ENCODE data around the gene SLC25A10. TPM values are rescaled to one million over a fixed set of nuclear protein-coding genes. Genes with fewer than 3 reads are reported as not detected.

SLC25A10 gene
- total RNA-seq, 1 donor from 2014 or later, result 6.8 TPM

- Histone ChIP-seq H3K9ac (ENCODE audit: low read depth in 1 of 3, low read length in 3 of 3) (peak overlapping the region; percentile 88 to 92 (median 89)), H3K4me1 (ENCODE audit: control insufficient read depth in 3 of 3, insufficient read depth in 3 of 3, low read length in 3 of 3) (peaks cover 26 to 35% (median 27%) of the 10 kb centered on the region in 3 donors), H3K36me3 (ENCODE audit: control insufficient read depth in 3 of 3, insufficient read depth in 3 of 3, low read length in 3 of 3) (peaks cover 43 to 44% (median 43%) of the 10 kb centered on the region in 3 donors), H3K27ac (ENCODE audit: low read depth, low read length) (no peak overlapping the region), H3K27me3 (ENCODE audit: control insufficient read depth in 3 of 3, insufficient read depth in 3 of 3, low read length in 3 of 3) (no peaks in the 10 kb centered on the region), H3K4me3 (ENCODE audit: low read length in 3 of 3) (peak overlapping the region; percentile 89 to 91 (median 89)), H3K9me3 (ENCODE audit: control insufficient read depth in 3 of 3, low read length in 3 of 3) (no peaks in the 10 kb centered on the region)
Measured at GRCh38 chr17:81685108-81685507, 27.0 kb upstream of the SLC25A10 start.

DNA sequence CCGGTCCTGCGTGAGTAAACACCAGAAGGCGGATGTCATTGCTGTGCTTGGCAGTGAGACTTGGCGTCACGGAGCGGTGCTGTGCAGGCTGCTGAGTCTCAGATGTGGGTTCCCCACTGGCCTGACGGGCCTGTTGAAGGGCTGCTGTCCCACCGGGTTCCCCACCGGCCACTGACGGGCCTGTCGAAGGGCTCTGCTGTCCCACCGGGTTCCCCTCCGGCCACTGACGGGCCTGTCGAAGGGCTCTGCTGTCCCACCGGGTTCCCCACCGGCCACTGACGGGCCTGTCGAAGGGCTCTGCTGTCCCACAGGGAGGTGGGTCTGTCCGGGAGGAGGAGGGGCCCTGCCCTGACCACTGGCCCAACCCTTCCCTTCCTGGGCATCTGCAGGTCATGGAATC is 25.5 kb upstream of the SLC25A10 start:
- H3K4me1 ChIP-seq (ENCODE audit: control insufficient read depth in 3 of 3, insufficient read depth in 3 of 3, low read length in 3 of 3), result peaks cover 25 to 33% (median 26%) of the 10 kb centered on the region in 3 donors
- peaks cover 52 to 54% (median 52%) of the 10 kb centered on the region in 3 donors for H3K36me3 ChIP-seq (ENCODE audit: control insufficient read depth in 3 of 3, insufficient read depth in 3 of 3, low read length in 3 of 3)
- no peak overlapping the region for H3K27ac ChIP-seq (ENCODE audit: low read depth, low read length)

GRCh38 chr17:81687770-81688541 is 24.1 kb upstream of the SLC25A10 start:
- H3K9ac ChIP-seq (ENCODE audit: low read depth in 1 of 3, low read length in 3 of 3), result no peak overlapping the region
- H3K36me3 ChIP-seq (ENCODE audit: control insufficient read depth in 3 of 3, insufficient read depth in 3 of 3, low read length in 3 of 3), result peaks cover 61 to 62% (median 62%) of the 10 kb centered on the region in 3 donors
- no peaks in the 10 kb centered on the region for H3K9me3 ChIP-seq (ENCODE audit: control insufficient read depth in 3 of 3, low read length in 3 of 3)
- H3K27ac ChIP-seq (ENCODE audit: low read depth, low read length), result no peak overlapping the region
- H3K4me3 ChIP-seq (ENCODE audit: low read length in 3 of 3), result no peak overlapping the region
- H3K4me1 ChIP-seq (ENCODE audit: control insufficient read depth in 3 of 3, insufficient read depth in 3 of 3, low read length in 3 of 3), result peaks cover 16 to 22% (median 19%) of the 10 kb centered on the region in 3 donors
- no peaks in the 10 kb centered on the region for H3K27me3 ChIP-seq (ENCODE audit: control insufficient read depth in 3 of 3, insufficient read depth in 3 of 3, low read length in 3 of 3)

More for the DNA sequence above, 25.5 kb upstream of the SLC25A10 start:
- H3K4me3 ChIP-seq (ENCODE audit: low read length in 3 of 3), result no peak overlapping the region
- no peaks in the 10 kb centered on the region for H3K9me3 ChIP-seq (ENCODE audit: control insufficient read depth in 3 of 3, low read length in 3 of 3)
- H3K27me3 ChIP-seq (ENCODE audit: control insufficient read depth in 3 of 3, insufficient read depth in 3 of 3, low read length in 3 of 3), result no peaks in the 10 kb centered on the region
- no peak overlapping the region for H3K9ac ChIP-seq (ENCODE audit: low read depth in 1 of 3, low read length in 3 of 3)

DNA sequence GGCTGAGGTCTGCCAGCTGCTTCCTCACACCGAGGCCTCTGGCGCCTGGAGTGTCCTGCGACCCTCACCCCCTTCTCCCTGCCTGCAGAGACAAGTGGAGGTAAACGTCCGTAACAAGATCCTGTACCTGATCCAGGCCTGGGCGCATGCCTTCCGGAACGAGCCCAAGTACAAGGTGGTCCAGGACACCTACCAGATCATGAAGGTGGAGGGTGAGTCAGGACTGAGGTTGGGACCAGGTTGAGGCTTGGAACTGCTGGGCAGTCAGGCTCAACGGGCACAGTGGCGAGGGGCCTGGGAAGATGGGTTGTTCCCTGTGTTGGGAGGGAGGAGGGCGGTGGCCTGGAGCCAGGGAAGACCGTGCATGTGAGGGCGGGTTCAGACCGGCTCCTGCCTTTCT is 23.5 kb upstream of the SLC25A10 start:
- H3K9ac ChIP-seq (ENCODE audit: low read depth in 1 of 3, low read length in 3 of 3), result no peak overlapping the region
- peaks cover 14 to 18% (median 16%) of the 10 kb centered on the region in 3 donors for H3K4me1 ChIP-seq (ENCODE audit: control insufficient read depth in 3 of 3, insufficient read depth in 3 of 3, low read length in 3 of 3)

DNA sequence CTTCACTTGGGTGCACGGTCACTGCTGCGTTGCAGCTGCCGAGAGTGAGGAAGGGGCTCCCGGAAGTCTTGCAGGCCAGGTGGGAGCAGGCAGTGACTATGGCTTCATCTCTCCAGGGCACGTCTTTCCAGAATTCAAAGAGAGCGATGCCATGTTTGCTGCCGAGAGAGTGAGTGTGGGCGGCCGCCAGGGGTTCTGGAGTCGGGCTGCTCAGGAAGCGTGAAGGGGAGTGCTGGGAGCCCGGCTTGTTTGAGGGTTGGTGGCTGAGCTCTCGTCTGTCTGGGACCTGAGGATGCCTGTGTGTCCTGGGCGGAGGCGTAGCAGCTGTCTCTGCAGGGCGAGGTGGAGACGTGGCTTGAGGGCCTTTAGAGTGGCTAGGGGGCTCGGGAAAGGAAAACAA is 22.0 kb upstream of the SLC25A10 start:
- no peaks in the 10 kb centered on the region for H3K27me3 ChIP-seq (ENCODE audit: control insufficient read depth in 3 of 3, insufficient read depth in 3 of 3, low read length in 3 of 3)
- H3K9ac ChIP-seq (ENCODE audit: low read depth in 1 of 3, low read length in 3 of 3), result no peak overlapping the region
- peaks cover 6 to 10% (median 8%) of the 10 kb centered on the region in 3 donors for H3K4me1 ChIP-seq (ENCODE audit: control insufficient read depth in 3 of 3, insufficient read depth in 3 of 3, low read length in 3 of 3)
- H3K27ac ChIP-seq (ENCODE audit: low read depth, low read length), result no peak overlapping the region
- no peak overlapping the region for H3K4me3 ChIP-seq (ENCODE audit: low read length in 3 of 3)
- H3K9me3 ChIP-seq (ENCODE audit: control insufficient read depth in 3 of 3, low read length in 3 of 3), result no peaks in the 10 kb centered on the region
- H3K36me3 ChIP-seq (ENCODE audit: control insufficient read depth in 3 of 3, insufficient read depth in 3 of 3, low read length in 3 of 3), result peaks cover 72 to 78% (median 77%) of the 10 kb centered on the region in 3 donors

More for the DNA sequence above, 23.5 kb upstream of the SLC25A10 start:
- Histone ChIP-seq H3K4me3 (ENCODE audit: low read length in 3 of 3) (no peak overlapping the region), H3K27ac (ENCODE audit: low read depth, low read length) (no peak overlapping the region), H3K9me3 (ENCODE audit: control insufficient read depth in 3 of 3, low read length in 3 of 3) (no peaks in the 10 kb centered on the region), H3K27me3 (ENCODE audit: control insufficient read depth in 3 of 3, insufficient read depth in 3 of 3, low read length in 3 of 3) (no peaks in the 10 kb centered on the region), H3K36me3 (ENCODE audit: control insufficient read depth in 3 of 3, insufficient read depth in 3 of 3, low read length in 3 of 3) (peaks cover 61 to 66% (median 66%) of the 10 kb centered on the region in 3 donors)

GRCh38 chr17:81690549-81690948 is 21.5 kb upstream of the SLC25A10 start:
- Histone ChIP-seq H3K27me3 (ENCODE audit: control insufficient read depth in 3 of 3, insufficient read depth in 3 of 3, low read length in 3 of 3) (no peaks in the 10 kb centered on the region), H3K36me3 (ENCODE audit: control insufficient read depth in 3 of 3, insufficient read depth in 3 of 3, low read length in 3 of 3) (peaks cover 76 to 81% (median 81%) of the 10 kb centered on the region in 3 donors), H3K4me3 (ENCODE audit: low read length in 3 of 3) (no peak overlapping the region), H3K4me1 (ENCODE audit: control insufficient read depth in 3 of 3, insufficient read depth in 3 of 3, low read length in 3 of 3) (peaks cover under 1 to 5% (median 3%) of the 10 kb centered on the region in 3 donors), H3K9ac (ENCODE audit: low read depth in 1 of 3, low read length in 3 of 3) (no peak overlapping the region), H3K9me3 (ENCODE audit: control insufficient read depth in 3 of 3, low read length in 3 of 3) (no peaks in the 10 kb centered on the region), H3K27ac (ENCODE audit: low read depth, low read length) (no peak overlapping the region)

DNA sequence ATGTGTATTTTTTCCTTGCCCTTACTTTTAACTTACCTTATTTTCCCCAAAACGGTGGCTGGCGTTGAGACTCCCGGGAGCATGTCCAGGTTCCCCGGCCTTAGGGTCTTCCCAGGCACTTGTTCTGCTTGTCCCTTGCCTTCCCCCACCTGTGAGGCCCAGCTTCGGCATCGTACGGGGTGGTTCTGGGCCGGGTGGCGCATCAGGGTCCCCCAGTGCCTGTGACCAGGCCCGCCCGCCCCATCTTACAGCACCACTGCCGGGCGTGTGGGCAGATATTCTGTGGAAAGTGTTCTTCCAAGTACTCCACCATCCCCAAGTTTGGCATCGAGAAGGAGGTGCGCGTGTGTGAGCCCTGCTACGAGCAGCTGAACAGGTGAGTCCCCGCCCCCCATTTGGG is 20.9 kb upstream of the SLC25A10 start:
- Histone ChIP-seq H3K27ac (ENCODE audit: low read depth, low read length) (no peak overlapping the region), H3K9ac (ENCODE audit: low read depth in 1 of 3, low read length in 3 of 3) (no peak overlapping the region), H3K4me3 (ENCODE audit: low read length in 3 of 3) (no peak overlapping the region), H3K27me3 (ENCODE audit: control insufficient read depth in 3 of 3, insufficient read depth in 3 of 3, low read length in 3 of 3) (no peaks in the 10 kb centered on the region), H3K9me3 (ENCODE audit: control insufficient read depth in 3 of 3, low read length in 3 of 3) (no peaks in the 10 kb centered on the region), H3K4me1 (ENCODE audit: control insufficient read depth in 3 of 3, insufficient read depth in 3 of 3, low read length in 3 of 3) (no peaks in the 10 kb centered on the region), H3K36me3 (ENCODE audit: control insufficient read depth in 3 of 3, insufficient read depth in 3 of 3, low read length in 3 of 3) (peaks cover 75 to 83% (median 82%) of the 10 kb centered on the region in 3 donors)

DNA sequence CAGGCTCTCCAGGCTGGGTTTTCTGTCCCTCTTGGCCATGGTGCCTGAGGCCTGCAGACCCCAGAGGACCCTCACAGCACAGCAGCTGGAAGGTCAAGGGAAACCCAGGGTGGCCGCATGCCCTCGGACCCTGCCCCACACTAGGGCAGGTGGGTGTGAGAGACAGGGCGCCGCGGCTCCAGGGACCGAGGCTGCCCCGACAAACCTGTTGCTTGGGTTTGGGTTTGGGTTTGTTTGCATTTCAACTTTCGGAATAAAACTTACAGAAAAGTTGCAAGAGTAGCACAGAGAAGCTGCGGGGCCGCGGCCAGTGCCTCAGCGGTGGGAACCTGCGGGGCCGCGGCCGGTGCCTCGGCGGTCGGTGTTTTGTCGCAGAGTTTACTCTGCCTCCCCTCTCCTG is 20.5 kb upstream of the SLC25A10 start:
- no peak overlapping the region for H3K4me3 ChIP-seq (ENCODE audit: low read length in 3 of 3)
- H3K27ac ChIP-seq (ENCODE audit: low read depth, low read length), result no peak overlapping the region
- H3K27me3 ChIP-seq (ENCODE audit: control insufficient read depth in 3 of 3, insufficient read depth in 3 of 3, low read length in 3 of 3), result no peaks in the 10 kb centered on the region
- peaks cover 74 to 83% (median 82%) of the 10 kb centered on the region in 3 donors for H3K36me3 ChIP-seq (ENCODE audit: control insufficient read depth in 3 of 3, insufficient read depth in 3 of 3, low read length in 3 of 3)
- H3K4me1 ChIP-seq (ENCODE audit: control insufficient read depth in 3 of 3, insufficient read depth in 3 of 3, low read length in 3 of 3), result peaks cover 0 to 3% (median 2%) of the 10 kb centered on the region in 3 donors
- no peaks in the 10 kb centered on the region for H3K9me3 ChIP-seq (ENCODE audit: control insufficient read depth in 3 of 3, low read length in 3 of 3)
- no peak overlapping the region for H3K9ac ChIP-seq (ENCODE audit: low read depth in 1 of 3, low read length in 3 of 3)

- Histone ChIP-seq H3K4me3 (ENCODE audit: low read length in 3 of 3) (no peak overlapping the region), H3K27me3 (ENCODE audit: control insufficient read depth in 3 of 3, insufficient read depth in 3 of 3, low read length in 3 of 3) (no peaks in the 10 kb centered on the region), H3K36me3 (ENCODE audit: control insufficient read depth in 3 of 3, insufficient read depth in 3 of 3, low read length in 3 of 3) (peaks cover 69 to 79% (median 73%) of the 10 kb centered on the region in 3 donors), H3K27ac (ENCODE audit: low read depth, low read length) (no peak overlapping the region), H3K9ac (ENCODE audit: low read depth in 1 of 3, low read length in 3 of 3) (no peak overlapping the region), H3K4me1 (ENCODE audit: control insufficient read depth in 3 of 3, insufficient read depth in 3 of 3, low read length in 3 of 3) (peaks cover 0 to 19% (median 15%) of the 10 kb centered on the region in 3 donors), H3K9me3 (ENCODE audit: control insufficient read depth in 3 of 3, low read length in 3 of 3) (no peaks in the 10 kb centered on the region)
Measured at GRCh38 chr17:81693509-81694210, 18.4 kb upstream of the SLC25A10 start.

- H3K27ac ChIP-seq (ENCODE audit: low read depth, low read length), result no peak overlapping the region
- peaks cover 62 to 72% (median 65%) of the 10 kb centered on the region in 3 donors for H3K36me3 ChIP-seq (ENCODE audit: control insufficient read depth in 3 of 3, insufficient read depth in 3 of 3, low read length in 3 of 3)
- H3K4me3 ChIP-seq (ENCODE audit: low read length in 3 of 3), result no peak overlapping the region
- no peak overlapping the region for H3K9ac ChIP-seq (ENCODE audit: low read depth in 1 of 3, low read length in 3 of 3)
- no peaks in the 10 kb centered on the region for H3K9me3 ChIP-seq (ENCODE audit: control insufficient read depth in 3 of 3, low read length in 3 of 3)
- peaks cover 0 to 19% (median 15%) of the 10 kb centered on the region in 3 donors for H3K4me1 ChIP-seq (ENCODE audit: control insufficient read depth in 3 of 3, insufficient read depth in 3 of 3, low read length in 3 of 3)
- no peaks in the 10 kb centered on the region for H3K27me3 ChIP-seq (ENCODE audit: control insufficient read depth in 3 of 3, insufficient read depth in 3 of 3, low read length in 3 of 3)
Measured at GRCh38 chr17:81694810-81695209, 17.3 kb upstream of the SLC25A10 start.
